Panc1 (cell line): Measurements from ENCODE around the gene MTX3. TPM values are rescaled to one million over a fixed set of nuclear protein-coding genes. Genes with fewer than 3 reads are reported as not detected.

ENCODE experiments used
- ATAC-seq: fragments of 200-7000 bp; cut with Tn5 transposase; 2 replicates; pipeline ENCODE4 v1.9.1; 2020; ENCODE audit warnings: mild to moderate bottlenecking, moderate library complexity
- BruUV-seq: library from RNA; stranded (reverse); fragments of 400-500 nt; replicated peaks from 2 replicates; lab custom pipeline; 2021; lab: Mats Ljungman, UMichigan
- CTCF ChIA-PET: fragments of 300-600 bp; sonication (Branson Sonifier 250); formaldehyde crosslinking; loops from one replicate; lab custom pipeline; 2022; ENCODE audit warnings: antibody characterized with exemption; lab: Charles Lee
- POLR2A ChIA-PET: fragments of 300-600 bp; sonication (Branson Sonifier 250); formaldehyde crosslinking; loops from one replicate; lab custom pipeline; 2022; ENCODE audit warnings: antibody characterized with exemption; lab: Charles Lee
- DNase-seq: peaks from one replicate; pipeline ENCODE4 v3.0.0-alpha.2; 2010; ENCODE audit warnings: low read depth, low spot score
- H3K27ac ChIP-seq: 2 replicates; pipeline ENCODE4 v1.5.1; 2011; ENCODE audit warnings: mild to moderate bottlenecking, low read length, inconsistent platforms
- H3K27me3 ChIP-seq: fragments of 200-500 bp; sonication (Bioruptor generic); 2 replicates; pipeline ENCODE4 v1.6.0; 2014; ENCODE audit warnings: low read length, inconsistent platforms; ENCODE audit not compliant: control insufficient read depth, insufficient read depth
- H3K36me3 ChIP-seq: fragments of 200-500 bp; sonication (Bioruptor generic); 2 replicates; pipeline ENCODE4 v1.5.1; 2014; ENCODE audit warnings: inconsistent platforms, mild to moderate bottlenecking, low read length, moderate library complexity; ENCODE audit not compliant: control insufficient read depth, insufficient read depth
- H3K4me1 ChIP-seq: 2 replicates; pipeline ENCODE4 v1.5.1; 2011; ENCODE audit warnings: inconsistent platforms, mild to moderate bottlenecking, low read length, moderate library complexity; ENCODE audit not compliant: control insufficient read depth, insufficient read depth
- H3K4me3 ChIP-seq, 2 experiments: 2 replicates each; pipeline ENCODE4 v1.5.1; 2011 to 2012; ENCODE audit warnings: low read depth in 2 of 2, low read length in 2 of 2, mild to moderate bottlenecking in 2 of 2, inconsistent platforms in 1 of 2, moderate library complexity in 1 of 2
- H3K9me3 ChIP-seq: fragments of 200-500 bp; sonication (Bioruptor generic); 2 replicates; pipeline ENCODE4 v1.5.1; 2014; ENCODE audit warnings: low read depth, mild to moderate bottlenecking, inconsistent platforms, low read length, moderate library complexity; ENCODE audit not compliant: control insufficient read depth, insufficient read depth
- POLR2AphosphoS5 ChIP-seq: IDR thresholded peaks from 2 replicates; pipeline ENCODE4 v1.6.1; 2012; ENCODE audit warnings: mild to moderate bottlenecking, low read depth, low read length, moderate library complexity
- SIN3A ChIP-seq: IDR thresholded peaks from 2 replicates; pipeline ENCODE4 v1.6.1; 2012; ENCODE audit warnings: low read depth, mild to moderate bottlenecking, low read length, moderate library complexity, borderline replicate concordance; ENCODE audit not compliant: insufficient read depth
- TCF7L2 ChIP-seq: IDR thresholded peaks from 2 replicates; pipeline ENCODE4 v1.6.1; 2011; ENCODE audit warnings: mild to moderate bottlenecking, low read depth, low read length, inconsistent platforms
- in situ Hi-C: cut with HindIII; loops from 2 replicates; pipeline ENCODE4 v1.10.0; 2016; ENCODE audit warnings: low sequenced_read_pairs, low pct_unique_long_range_greater_than_20kb
- intact Hi-C: fragments of 100-400 bp; cut with micrococcal nuclease; formaldehyde crosslinking; loops from one replicate; pipeline ENCODE4 v1.10.0; 2022; ENCODE audit not compliant: unreplicated experiment
- total RNA-seq: library from RNA; stranded (reverse); gene quantifications from one replicate; pipeline ENCODE4 v1.2.1, GENCODE V29; 2021; ENCODE audit not compliant: unreplicated experiment
- TF ChIP-seq, protein P1 (sequence below): fragments of 450-650 bp; IDR thresholded peaks from 2 replicates; pipeline ENCODE4 v1.5.1; 2017; ENCODE audit warnings: mild to moderate bottlenecking
- TF ChIP-seq, protein P2 (sequence below), 2 experiments: IDR thresholded peaks; 2 replicates each; pipeline ENCODE4 v1.6.1; 2011 to 2012; ENCODE audit warnings: low read depth in 2 of 2, control low read depth in 1 of 2, low read length in 1 of 2, mild to moderate bottlenecking in 1 of 2, moderate library complexity in 1 of 2; ENCODE audit not compliant: insufficient read depth in 1 of 2

The MTX3 gene
- total RNA-seq, 1 experiment from 2014 or later, result 18.1 TPM

DNA sequence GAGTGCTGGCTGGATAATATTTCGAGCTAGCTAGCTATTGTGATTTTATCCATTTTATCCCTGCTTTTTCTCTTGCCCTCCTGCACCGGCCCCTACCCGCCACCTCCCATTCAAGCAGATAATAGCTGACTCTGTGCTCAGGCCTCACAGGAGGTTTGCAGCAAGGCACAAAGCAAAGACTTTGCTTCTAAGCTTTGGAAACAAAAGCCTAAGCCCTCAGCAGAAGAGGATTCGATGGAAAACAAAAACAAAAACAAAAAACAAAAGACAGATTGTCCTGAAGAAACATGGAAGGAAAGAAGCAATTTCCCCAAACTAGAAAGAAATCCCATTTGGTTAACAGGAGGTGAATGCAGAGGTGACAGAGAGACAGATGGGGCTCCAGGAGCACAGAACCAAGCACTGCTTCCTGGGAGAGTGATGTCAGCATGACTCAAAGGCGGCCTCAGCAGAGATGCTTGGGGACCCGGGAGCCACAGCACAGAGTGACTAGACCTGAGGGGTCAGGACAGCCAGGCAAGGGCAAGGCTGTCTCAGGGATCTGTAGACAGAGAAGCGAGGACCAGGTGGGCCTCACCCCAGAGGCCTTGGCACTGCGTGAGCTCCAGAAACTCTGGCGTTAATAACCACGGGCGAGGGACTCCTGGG is 28.4 kb downstream of the MTX3 start:
- in situ Hi-C loops (no loop called here), intact Hi-C loops (no loop called here)
- ATAC-seq, result no peak
- no peaks in the 10 kb centered on the region for H3K4me1 ChIP-seq
- peaks cover 17% of the 10 kb centered on the region for H3K27me3 ChIP-seq
- H3K4me3 ChIP-seq, result no peak overlapping the region
- H3K36me3 ChIP-seq, result no peaks in the 10 kb centered on the region
- TF ChIP-seq, protein P1, sequence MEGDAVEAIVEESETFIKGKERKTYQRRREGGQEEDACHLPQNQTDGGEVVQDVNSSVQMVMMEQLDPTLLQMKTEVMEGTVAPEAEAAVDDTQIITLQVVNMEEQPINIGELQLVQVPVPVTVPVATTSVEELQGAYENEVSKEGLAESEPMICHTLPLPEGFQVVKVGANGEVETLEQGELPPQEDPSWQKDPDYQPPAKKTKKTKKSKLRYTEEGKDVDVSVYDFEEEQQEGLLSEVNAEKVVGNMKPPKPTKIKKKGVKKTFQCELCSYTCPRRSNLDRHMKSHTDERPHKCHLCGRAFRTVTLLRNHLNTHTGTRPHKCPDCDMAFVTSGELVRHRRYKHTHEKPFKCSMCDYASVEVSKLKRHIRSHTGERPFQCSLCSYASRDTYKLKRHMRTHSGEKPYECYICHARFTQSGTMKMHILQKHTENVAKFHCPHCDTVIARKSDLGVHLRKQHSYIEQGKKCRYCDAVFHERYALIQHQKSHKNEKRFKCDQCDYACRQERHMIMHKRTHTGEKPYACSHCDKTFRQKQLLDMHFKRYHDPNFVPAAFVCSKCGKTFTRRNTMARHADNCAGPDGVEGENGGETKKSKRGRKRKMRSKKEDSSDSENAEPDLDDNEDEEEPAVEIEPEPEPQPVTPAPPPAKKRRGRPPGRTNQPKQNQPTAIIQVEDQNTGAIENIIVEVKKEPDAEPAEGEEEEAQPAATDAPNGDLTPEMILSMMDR, result no peak
- no peak for TF ChIP-seq TCF7L2
- TF ChIP-seq POLR2AphosphoS5, result no peak
- TF ChIP-seq, protein P2, sequence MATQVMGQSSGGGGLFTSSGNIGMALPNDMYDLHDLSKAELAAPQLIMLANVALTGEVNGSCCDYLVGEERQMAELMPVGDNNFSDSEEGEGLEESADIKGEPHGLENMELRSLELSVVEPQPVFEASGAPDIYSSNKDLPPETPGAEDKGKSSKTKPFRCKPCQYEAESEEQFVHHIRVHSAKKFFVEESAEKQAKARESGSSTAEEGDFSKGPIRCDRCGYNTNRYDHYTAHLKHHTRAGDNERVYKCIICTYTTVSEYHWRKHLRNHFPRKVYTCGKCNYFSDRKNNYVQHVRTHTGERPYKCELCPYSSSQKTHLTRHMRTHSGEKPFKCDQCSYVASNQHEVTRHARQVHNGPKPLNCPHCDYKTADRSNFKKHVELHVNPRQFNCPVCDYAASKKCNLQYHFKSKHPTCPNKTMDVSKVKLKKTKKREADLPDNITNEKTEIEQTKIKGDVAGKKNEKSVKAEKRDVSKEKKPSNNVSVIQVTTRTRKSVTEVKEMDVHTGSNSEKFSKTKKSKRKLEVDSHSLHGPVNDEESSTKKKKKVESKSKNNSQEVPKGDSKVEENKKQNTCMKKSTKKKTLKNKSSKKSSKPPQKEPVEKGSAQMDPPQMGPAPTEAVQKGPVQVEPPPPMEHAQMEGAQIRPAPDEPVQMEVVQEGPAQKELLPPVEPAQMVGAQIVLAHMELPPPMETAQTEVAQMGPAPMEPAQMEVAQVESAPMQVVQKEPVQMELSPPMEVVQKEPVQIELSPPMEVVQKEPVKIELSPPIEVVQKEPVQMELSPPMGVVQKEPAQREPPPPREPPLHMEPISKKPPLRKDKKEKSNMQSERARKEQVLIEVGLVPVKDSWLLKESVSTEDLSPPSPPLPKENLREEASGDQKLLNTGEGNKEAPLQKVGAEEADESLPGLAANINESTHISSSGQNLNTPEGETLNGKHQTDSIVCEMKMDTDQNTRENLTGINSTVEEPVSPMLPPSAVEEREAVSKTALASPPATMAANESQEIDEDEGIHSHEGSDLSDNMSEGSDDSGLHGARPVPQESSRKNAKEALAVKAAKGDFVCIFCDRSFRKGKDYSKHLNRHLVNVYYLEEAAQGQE (IDR thresholded peaks at IDR 0.05; ENCODE audit: insufficient read depth in 1 of 2, low read depth in 2 of 2, low read length in 1 of 2), result no peak
- TF ChIP-seq SIN3A, result no peak
- ChIA-PET CTCF (no interaction called here), POLR2A (no interaction called here)
- BruUV-seq, result no TSS peak
- DNase-seq, result no peak
- H3K27ac ChIP-seq, result no peak overlapping the region
- H3K9me3 ChIP-seq, result no peaks in the 10 kb centered on the region

DNA sequence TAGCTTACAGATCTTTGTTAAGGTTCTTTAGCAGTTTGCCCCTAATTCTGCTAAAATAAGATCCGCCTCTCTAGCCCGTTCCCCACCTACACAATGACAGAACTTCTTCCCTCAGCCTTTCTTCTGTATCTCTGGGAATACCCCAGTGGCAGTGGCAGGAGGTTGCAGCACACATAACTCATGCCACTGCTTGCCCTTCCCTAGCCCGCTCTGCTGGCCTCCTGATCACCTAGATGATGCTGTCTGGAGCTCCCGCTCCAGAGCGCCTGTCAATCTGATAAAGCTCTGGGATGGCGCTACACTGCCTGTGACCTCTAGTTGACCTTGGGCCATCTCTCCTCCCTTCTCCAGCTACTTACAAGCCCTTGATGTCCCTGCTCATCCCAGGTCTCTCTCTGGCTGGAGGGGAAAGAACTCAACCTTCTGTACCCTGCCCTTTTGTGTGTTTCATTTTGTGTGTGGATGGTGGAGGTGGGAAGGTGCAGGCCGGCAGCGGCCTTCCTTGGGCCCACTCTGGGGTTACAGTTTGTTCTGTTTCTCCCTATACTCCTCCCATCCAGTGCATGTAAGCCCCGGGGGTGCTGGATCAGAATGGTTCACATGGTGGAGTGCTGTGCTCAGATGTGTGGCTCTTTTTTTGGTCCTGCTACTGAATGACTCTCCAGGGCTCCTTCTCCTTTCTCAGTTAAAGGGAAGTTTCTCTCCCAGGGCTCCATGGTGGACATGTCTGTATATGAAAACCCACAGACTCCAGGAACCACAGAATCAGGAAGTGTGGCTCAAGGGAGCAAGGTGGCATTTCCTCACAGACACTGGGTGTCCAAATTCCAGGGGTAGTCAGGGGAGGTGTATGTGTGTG is 29.1 kb downstream of the MTX3 start:
- no peak overlapping the region for H3K27ac ChIP-seq
- DNase-seq (no peak), ATAC-seq (no peak)
- no peak overlapping the region for H3K4me3 ChIP-seq
- CTCF ChIA-PET, result no interaction called here
- H3K4me1 ChIP-seq, result no peaks in the 10 kb centered on the region
- H3K36me3 ChIP-seq, result no peaks in the 10 kb centered on the region
- BruUV-seq, result no TSS peak
- no peaks in the 10 kb centered on the region for H3K9me3 ChIP-seq
- POLR2A ChIA-PET, result no interaction called here
- TF ChIP-seq, protein P2 (IDR thresholded peaks at IDR 0.05; ENCODE audit: insufficient read depth in 1 of 2, low read depth in 2 of 2, low read length in 1 of 2), result no peak
- no peak for TF ChIP-seq POLR2AphosphoS5
- TF ChIP-seq, protein P1, result no peak
- no peak for TF ChIP-seq SIN3A
- H3K27me3 ChIP-seq, result peaks cover 12% of the 10 kb centered on the region
- intact Hi-C loops, result no loop called here
- in situ Hi-C loops, result no loop called here
